Muscle of back (tissue), 11 donors: ENCODE measurements around the gene NDUFS8. TPM values are rescaled to one million over a fixed set of nuclear protein-coding genes. Genes with fewer than 3 reads are reported as not detected.

Source experiments
- DNase-seq, 3 donors: peaks; one replicate each; pipeline versions ENCODE4 v3.0.0 to v3.0.0-alpha.2; 2013
- polyA plus RNA-seq, 10 donors: library from polyadenylated mRNA; unstranded; fragments of 120-200 nt; gene quantifications; one replicate each; pipeline ENCODE4 v1.2.1, GENCODE V29; 2013; ENCODE audit not compliant: insufficient read length in 10 of 10

Gene NDUFS8
- polyA plus RNA-seq, 10 donors, result 53.1 to 85.2 (median 62.1) TPM

DNA sequence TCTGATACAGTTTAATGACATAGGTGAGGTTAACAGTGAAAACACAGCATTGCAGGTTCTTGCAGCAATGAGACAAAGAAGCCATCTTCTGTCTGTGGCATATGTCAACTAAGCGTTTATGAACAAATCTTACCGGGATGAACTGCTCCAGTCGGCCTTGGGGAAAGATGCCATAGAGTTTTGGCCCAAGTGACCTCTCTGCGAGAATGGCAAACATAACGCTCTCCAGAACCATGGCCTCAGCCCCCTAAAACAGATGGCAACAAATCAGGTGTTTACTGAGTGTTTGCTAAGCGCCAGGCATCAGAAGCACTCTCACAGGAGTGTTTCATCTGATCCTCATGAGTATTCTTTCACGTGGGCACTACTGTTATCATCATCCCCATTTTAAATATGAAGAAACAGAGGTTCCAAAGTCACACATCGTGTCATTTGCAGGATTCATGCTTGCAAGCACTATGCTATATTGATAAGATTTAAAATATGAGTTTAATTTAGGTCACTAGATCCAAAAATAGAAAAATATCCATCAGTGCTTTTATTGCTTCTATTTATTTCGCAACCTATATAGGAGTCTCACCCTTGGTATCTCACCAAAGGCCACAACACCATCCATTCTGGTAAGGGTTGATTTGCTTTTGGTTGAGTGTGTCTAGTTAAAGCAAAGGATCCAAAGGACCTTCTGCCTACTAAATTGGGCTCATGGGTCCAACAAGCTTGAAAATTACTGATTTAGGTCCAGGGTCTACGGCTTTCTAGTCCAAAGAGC is 44.3 kb downstream of the NDUFS8 start:
- no peak for DNase-seq

DNA sequence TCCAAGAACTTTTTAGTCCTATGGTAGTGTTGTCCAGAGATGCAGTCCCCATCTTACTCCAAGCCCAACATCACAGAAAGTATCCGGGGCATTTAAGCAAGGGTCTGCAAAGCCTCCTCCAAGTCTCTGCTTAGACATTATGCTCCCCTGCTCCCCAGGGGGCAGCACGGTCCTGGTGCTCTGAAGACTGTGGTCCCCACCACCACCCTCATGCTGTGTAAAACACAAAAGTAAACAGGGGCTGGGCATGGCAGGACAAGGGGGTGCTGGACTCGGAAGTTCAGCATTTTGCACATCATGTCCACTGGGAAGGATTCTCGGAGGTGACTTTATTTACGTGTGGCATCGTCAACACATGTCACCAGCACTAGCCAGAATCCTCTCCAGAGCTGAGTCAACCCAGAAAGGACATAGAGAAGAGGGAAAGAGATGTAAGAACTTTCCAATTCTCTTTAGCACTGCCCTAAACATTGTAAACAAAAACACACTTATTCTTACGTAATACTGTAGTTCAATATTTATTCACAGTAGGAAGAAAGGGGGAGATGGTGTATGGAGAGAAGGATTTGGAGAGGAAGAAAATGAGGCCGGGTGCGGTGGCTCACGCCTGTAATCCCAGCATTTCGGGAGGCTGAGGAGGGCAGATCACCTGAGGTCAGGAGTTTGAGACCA is 46.0 kb downstream of the NDUFS8 start:
- DNase-seq, result no peak

DNA sequence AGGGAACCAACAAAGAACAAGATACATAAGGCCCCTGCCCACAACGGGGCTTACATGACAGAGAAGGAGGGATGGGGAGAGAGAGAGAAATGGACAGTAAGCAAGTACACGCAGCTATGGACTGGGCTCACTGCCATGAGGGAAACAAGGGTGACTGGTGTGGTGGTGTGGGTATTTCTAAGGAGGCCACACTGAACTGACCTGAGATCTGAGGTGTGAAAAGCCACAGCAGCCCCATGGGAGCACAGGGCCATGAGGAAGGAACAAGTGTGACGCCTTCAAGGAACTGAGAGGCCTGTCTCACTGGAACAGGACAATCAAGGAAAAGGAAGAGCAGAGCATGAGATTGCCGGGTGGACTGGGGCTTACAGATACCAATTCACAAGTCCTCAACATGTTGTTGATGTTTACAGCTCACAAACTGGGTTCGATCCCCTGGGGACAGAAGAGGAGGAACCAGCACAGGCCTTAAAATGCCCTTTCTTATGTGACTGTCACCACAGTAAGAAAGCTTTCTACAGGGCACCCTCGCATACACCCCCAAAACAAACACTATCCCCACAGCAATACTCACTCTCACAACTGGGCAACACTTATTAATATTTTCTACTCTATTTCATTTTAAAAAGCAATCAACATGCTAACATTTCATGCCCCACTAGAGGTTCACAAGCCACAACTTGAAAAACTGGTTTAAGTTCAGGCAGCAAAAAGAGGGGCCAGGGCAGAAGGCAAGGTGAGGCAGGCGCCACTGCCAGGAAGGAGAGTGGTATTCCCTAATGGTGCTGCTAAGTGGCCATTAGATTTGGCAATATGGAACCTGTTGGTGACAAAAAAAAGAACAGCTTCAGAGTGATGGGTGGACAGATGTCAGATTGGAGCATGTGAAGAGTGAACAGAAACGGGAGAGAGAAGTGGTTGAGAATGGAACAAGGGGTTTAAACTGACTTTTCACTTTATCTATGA is 47.4 kb downstream of the NDUFS8 start:
- no peak for DNase-seq

DNA sequence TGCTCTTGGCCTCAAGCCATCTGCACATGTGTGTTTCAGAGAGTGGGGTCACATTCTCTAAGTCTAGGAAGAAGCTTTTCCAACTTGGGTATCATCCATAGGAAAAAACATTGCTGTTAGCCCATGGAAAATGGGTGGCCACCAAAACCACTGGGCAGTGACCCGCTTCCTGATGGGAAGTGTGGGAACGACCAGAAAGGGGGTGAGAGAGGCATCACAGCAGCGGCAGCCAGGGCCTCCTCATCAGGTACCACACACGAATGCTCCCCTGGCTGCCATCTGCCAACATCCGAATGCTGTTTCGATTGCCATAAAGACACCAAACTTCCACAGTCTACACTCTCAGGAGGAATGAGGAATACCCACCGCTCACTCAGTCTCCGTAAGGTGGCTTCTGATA is 50.4 kb downstream of the NDUFS8 start:
- DNase-seq, result no peak

DNA sequence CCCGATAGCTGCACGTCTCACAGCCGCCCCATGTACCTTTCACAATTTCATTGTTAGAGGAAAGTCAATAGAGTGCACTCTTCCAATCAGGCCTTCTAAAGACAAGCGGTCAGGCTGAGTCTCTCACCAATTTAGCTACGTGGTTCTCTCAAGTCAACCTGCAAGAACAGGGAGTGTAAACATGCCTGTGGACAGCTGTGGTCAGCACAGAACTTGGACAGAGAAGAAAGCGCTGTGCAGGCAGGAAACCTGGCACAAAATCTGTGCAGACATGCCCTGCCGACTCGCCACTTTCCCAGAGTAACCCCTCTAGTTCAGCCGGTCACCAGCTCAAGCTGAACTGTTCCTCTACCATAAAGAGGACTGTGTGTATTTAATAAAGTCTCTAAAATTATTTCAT is 51.2 kb downstream of the NDUFS8 start:
- no peak for DNase-seq

DNA sequence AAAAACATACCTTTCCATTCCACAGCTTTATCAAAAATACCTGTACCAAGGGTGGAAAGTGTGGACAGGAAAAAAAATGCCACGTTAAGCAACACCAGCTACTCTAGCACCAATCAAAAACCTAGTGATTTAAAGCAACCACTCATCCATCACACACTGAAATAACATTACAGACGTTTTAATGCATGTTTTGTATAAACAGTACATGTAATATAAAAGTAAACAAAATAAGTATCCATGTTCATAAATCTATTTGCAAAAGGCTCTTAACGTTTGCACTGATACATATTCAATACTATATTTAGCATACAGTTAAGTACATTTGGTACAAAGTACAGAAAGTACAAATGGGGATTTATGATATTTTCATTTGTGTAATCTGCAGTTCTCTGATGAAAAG is 52.0 kb downstream of the NDUFS8 start:
- no peak for DNase-seq

DNA sequence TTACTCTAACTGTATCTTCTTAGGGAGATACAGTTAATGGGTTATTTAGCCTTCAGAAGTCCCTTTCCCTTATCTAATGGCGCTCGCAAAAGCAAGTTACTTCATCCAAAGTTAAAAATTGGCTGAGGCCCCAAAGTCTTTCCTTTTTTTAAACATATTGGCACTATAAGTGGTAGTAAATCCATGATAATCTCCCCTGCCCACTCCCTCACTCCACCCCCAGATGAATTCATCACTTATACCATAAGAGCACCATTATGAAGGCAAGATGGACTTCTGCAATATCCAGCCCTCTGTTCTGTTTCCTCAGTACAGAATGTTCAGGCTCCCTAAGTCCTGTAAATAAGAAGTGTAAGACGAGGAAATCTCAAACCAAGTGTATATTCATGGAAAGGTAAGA is 53.0 kb downstream of the NDUFS8 start:
- no peak for DNase-seq

Other genes with a start within 250 kb of the NDUFS8 start
- gene UNC93B1, start 26.6 kb upstream of the NDUFS8 start, polyA plus RNA-seq, result 1 to 10 TPM; 4.0 to 8.6 (median 5.4) TPM
- 1 to 10 TPM; 2.6 to 9.9 (median 6.9) TPM for gene ALDH3B1, start 20.4 kb upstream of the NDUFS8 start, polyA plus RNA-seq
- 10 to 100 TPM; 15.7 to 34.1 (median 24.1) TPM for gene TCIRG1, start 8.3 kb downstream of the NDUFS8 start, polyA plus RNA-seq
- gene CHKA, start 90.7 kb downstream of the NDUFS8 start, polyA plus RNA-seq, result 10 to 100 TPM in 7 of 10 donors, 1 to 10 TPM in 3; 8.7 to 33.5 (median 14.9) TPM
- 10 to 100 TPM; 30.1 to 52.8 (median 44.7) TPM for gene KMT5B, start 182.6 kb downstream of the NDUFS8 start, polyA plus RNA-seq
- gene C11orf24, start 241.3 kb downstream of the NDUFS8 start, polyA plus RNA-seq, result 10 to 100 TPM; 22.9 to 38.8 (median 28.6) TPM